Neural cell (in vitro differentiated cells): Measurements from ENCODE around the gene KCNIP4. TPM values are rescaled to one million over a fixed set of nuclear protein-coding genes. Genes with fewer than 3 reads are reported as not detected.

Experiments
- H2AFZ ChIP-seq: fragments of 200-600, 300-800 bp; sonication (generic), shearing (Covaris generic); 2 replicates; pipeline ENCODE4 v1.6.0; 2014; ENCODE audit warnings: low read depth, mild to moderate bottlenecking, antibody characterized with exemption, low read length, moderate library complexity
- H3F3A ChIP-seq: fragments of 200-600 bp; shearing (Covaris generic); 2 replicates; pipeline ENCODE4 v1.6.1; 2016; ENCODE audit warnings: mild to moderate bottlenecking, moderate library complexity, mixed read lengths, antibody characterized with exemption, low read length; ENCODE audit not compliant: insufficient read depth, poor library complexity, severe bottlenecking
- H3K27ac ChIP-seq: fragments of 200-600, 300-800 bp; sonication (generic), shearing (Covaris generic); 2 replicates; pipeline ENCODE4 v1.5.1; 2014; ENCODE audit warnings: mild to moderate bottlenecking, low read length, moderate library complexity
- H3K27me3 ChIP-seq: fragments of 300-800, 200-600 bp; sonication (generic), shearing (Covaris generic); 2 replicates; pipeline ENCODE4 v1.6.0; 2014; ENCODE audit warnings: mild to moderate bottlenecking, low read depth, low read length, moderate library complexity; ENCODE audit not compliant: insufficient read depth
- H3K36me3 ChIP-seq: fragments of 300-800, 200-600 bp; sonication (generic), shearing (Covaris generic); 2 replicates; pipeline ENCODE4 v1.5.1; 2014; ENCODE audit warnings: mild to moderate bottlenecking, antibody characterized with exemption, low read length, moderate library complexity; ENCODE audit not compliant: insufficient read depth
- H3K4me2 ChIP-seq: fragments of 300-800, 200-600 bp; sonication (generic), shearing (Covaris generic); 2 replicates; pipeline ENCODE4 v1.6.0; 2014; ENCODE audit warnings: mild to moderate bottlenecking, low read length
- H3K4me3 ChIP-seq: fragments of 300-800, 200-600 bp; sonication (generic), shearing (Covaris generic); 2 replicates; pipeline ENCODE4 v1.5.1; 2014; ENCODE audit warnings: mild to moderate bottlenecking, low read length, moderate library complexity
- H3K79me2 ChIP-seq: fragments of 200-600 bp; shearing (Covaris generic); replicated peaks from 2 replicates; pipeline ENCODE4 v1.6.0; 2014; ENCODE audit warnings: mild to moderate bottlenecking, low read length, moderate library complexity; ENCODE audit not compliant: insufficient read depth
- H3K9ac ChIP-seq: fragments of 300-800, 200-600 bp; sonication (generic), shearing (Covaris generic); 2 replicates; pipeline ENCODE4 v1.6.1; 2016; ENCODE audit warnings: mild to moderate bottlenecking, low read length, mixed read lengths
- H3K9me2 ChIP-seq: fragments of 200-600 bp; shearing (Covaris generic); 2 replicates; pipeline ENCODE4 v1.6.1; 2016; ENCODE audit warnings: mild to moderate bottlenecking, low read length, mixed read lengths; ENCODE audit not compliant: insufficient read depth
- H3K9me3 ChIP-seq: fragments of 200-600, 300-800 bp; sonication (generic), shearing (Covaris generic); 2 replicates; pipeline ENCODE4 v1.6.1; 2016; ENCODE audit warnings: mild to moderate bottlenecking, mixed run types, low read length, moderate library complexity, mixed read lengths
- H4K20me1 ChIP-seq: fragments of 200-600 bp; shearing (Covaris generic); 2 replicates; pipeline ENCODE4 v1.6.1; 2016; ENCODE audit warnings: mild to moderate bottlenecking, mixed run types; ENCODE audit not compliant: insufficient read depth
- EP300 ChIP-seq: fragments of 450-650 bp; conservative IDR thresholded peaks from 2 replicates; pipeline ENCODE4 v1.6.1; 2014; ENCODE audit warnings: antibody characterized with exemption, mild to moderate bottlenecking, moderate library complexity; ENCODE audit not compliant: poor library complexity, severe bottlenecking
- EZH2 ChIP-seq: fragments of 200-600, 300-800 bp; shearing (Covaris generic), sonication (generic); IDR thresholded peaks from 2 replicates; pipeline ENCODE4 v1.6.1; 2014; ENCODE audit warnings: antibody characterized with exemption, low read length, borderline replicate concordance, mild to moderate bottlenecking; ENCODE audit not compliant: insufficient read depth, poor library complexity, severe bottlenecking
- MXI1 ChIP-seq: fragments of 450-650 bp; conservative IDR thresholded peaks from 2 replicates; pipeline ENCODE4 v1.6.1; 2014; ENCODE audit warnings: antibody characterized with exemption, mild to moderate bottlenecking; ENCODE audit not compliant: poor library complexity, severe bottlenecking
- POLR2AphosphoS5 ChIP-seq: IDR thresholded peaks from 2 replicates; pipeline ENCODE4 v1.6.1; 2012
- RAD21 ChIP-seq: fragments of 450-650 bp; conservative IDR thresholded peaks from 2 replicates; pipeline ENCODE4 v1.6.1; 2014; ENCODE audit warnings: antibody characterized with exemption, mild to moderate bottlenecking, moderate library complexity
- SMC3 ChIP-seq: fragments of 450-650 bp; conservative IDR thresholded peaks from 2 replicates; pipeline ENCODE4 v1.6.1; 2014; ENCODE audit warnings: antibody characterized with exemption, mild to moderate bottlenecking, moderate library complexity; ENCODE audit not compliant: poor library complexity
- TAF1 ChIP-seq: IDR thresholded peaks from 2 replicates; pipeline ENCODE4 v1.6.1; 2012; ENCODE audit warnings: low read depth
- polyA plus RNA-seq: library from polyadenylated mRNA; depleted of rRNA; stranded (reverse); fragments of >200 nt; gene quantifications from 2 replicates; pipeline ENCODE4 v1.2.3, GENCODE V29; 2014
- TF ChIP-seq, protein P1 (sequence below): fragments of 450-650 bp; IDR thresholded peaks from 2 replicates; pipeline ENCODE4 v1.5.1; 2014; ENCODE audit warnings: antibody characterized with exemption, mild to moderate bottlenecking, moderate library complexity; ENCODE audit not compliant: poor library complexity, severe bottlenecking
- TF ChIP-seq, protein P2 (sequence below): IDR thresholded peaks from 2 replicates; pipeline ENCODE4 v1.6.1; 2012; ENCODE audit warnings: borderline replicate concordance

KCNIP4 gene
- polyA plus RNA-seq, 1 donor from 2014 or later: 22.8 TPM

GRCh38 chr4:21947791-21948346 is 703 bp downstream of the KCNIP4 start:
- Histone ChIP-seq H3K79me2 (no peaks in the 10 kb centered on the region), H3K27ac (no peak overlapping the region), H4K20me1 (no peaks in the 10 kb centered on the region), H2AFZ (peak overlapping the region; percentile 48), H3K4me3 (peak overlapping the region; percentile 84), H3K4me2 (peak overlapping the region; percentile 54), H3K27me3 (peaks cover 19% of the 10 kb centered on the region), H3K9me2 (no peaks in the 10 kb centered on the region), H3K9ac (peak overlapping the region; percentile 70), H3K36me3 (no peaks in the 10 kb centered on the region), H3K9me3 (no peaks in the 10 kb centered on the region), H3F3A (no peaks in the 10 kb centered on the region)
- TF ChIP-seq MXI1 (peak; percentile 15), RAD21 (no peak)

- Histone ChIP-seq H3K4me3 (peak overlapping the region; percentile 84), H3K9ac (no peak overlapping the region), H3K9me2 (no peaks in the 10 kb centered on the region), H3F3A (no peaks in the 10 kb centered on the region), H3K9me3 (no peaks in the 10 kb centered on the region), H3K79me2 (no peaks in the 10 kb centered on the region), H3K36me3 (no peaks in the 10 kb centered on the region), H3K27me3 (peaks cover 19% of the 10 kb centered on the region), H3K27ac (no peak overlapping the region), H4K20me1 (no peaks in the 10 kb centered on the region), H3K4me2 (peak overlapping the region; percentile 54), H2AFZ (no peak overlapping the region)
- TF ChIP-seq POLR2AphosphoS5 (no peak), EP300 (no peak), EZH2 (no peak), MXI1 (no peak), TAF1 (no peak), SMC3 (no peak), RAD21 (no peak)
- TF ChIP-seq, protein P1, sequence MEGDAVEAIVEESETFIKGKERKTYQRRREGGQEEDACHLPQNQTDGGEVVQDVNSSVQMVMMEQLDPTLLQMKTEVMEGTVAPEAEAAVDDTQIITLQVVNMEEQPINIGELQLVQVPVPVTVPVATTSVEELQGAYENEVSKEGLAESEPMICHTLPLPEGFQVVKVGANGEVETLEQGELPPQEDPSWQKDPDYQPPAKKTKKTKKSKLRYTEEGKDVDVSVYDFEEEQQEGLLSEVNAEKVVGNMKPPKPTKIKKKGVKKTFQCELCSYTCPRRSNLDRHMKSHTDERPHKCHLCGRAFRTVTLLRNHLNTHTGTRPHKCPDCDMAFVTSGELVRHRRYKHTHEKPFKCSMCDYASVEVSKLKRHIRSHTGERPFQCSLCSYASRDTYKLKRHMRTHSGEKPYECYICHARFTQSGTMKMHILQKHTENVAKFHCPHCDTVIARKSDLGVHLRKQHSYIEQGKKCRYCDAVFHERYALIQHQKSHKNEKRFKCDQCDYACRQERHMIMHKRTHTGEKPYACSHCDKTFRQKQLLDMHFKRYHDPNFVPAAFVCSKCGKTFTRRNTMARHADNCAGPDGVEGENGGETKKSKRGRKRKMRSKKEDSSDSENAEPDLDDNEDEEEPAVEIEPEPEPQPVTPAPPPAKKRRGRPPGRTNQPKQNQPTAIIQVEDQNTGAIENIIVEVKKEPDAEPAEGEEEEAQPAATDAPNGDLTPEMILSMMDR: no peak
- TF ChIP-seq, protein P2, sequence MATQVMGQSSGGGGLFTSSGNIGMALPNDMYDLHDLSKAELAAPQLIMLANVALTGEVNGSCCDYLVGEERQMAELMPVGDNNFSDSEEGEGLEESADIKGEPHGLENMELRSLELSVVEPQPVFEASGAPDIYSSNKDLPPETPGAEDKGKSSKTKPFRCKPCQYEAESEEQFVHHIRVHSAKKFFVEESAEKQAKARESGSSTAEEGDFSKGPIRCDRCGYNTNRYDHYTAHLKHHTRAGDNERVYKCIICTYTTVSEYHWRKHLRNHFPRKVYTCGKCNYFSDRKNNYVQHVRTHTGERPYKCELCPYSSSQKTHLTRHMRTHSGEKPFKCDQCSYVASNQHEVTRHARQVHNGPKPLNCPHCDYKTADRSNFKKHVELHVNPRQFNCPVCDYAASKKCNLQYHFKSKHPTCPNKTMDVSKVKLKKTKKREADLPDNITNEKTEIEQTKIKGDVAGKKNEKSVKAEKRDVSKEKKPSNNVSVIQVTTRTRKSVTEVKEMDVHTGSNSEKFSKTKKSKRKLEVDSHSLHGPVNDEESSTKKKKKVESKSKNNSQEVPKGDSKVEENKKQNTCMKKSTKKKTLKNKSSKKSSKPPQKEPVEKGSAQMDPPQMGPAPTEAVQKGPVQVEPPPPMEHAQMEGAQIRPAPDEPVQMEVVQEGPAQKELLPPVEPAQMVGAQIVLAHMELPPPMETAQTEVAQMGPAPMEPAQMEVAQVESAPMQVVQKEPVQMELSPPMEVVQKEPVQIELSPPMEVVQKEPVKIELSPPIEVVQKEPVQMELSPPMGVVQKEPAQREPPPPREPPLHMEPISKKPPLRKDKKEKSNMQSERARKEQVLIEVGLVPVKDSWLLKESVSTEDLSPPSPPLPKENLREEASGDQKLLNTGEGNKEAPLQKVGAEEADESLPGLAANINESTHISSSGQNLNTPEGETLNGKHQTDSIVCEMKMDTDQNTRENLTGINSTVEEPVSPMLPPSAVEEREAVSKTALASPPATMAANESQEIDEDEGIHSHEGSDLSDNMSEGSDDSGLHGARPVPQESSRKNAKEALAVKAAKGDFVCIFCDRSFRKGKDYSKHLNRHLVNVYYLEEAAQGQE: no peak
These were observed 1.7 kb downstream of the KCNIP4 start for GRCh38 chr4:21946858-21947257.
